ENCODE data around the gene MSANTD7. TPM values are rescaled to one million over a fixed set of nuclear protein-coding genes. Genes with fewer than 3 reads are reported as not detected.
A peak's percentile ranks its signal among the peaks of the same experiment; 100 is the strongest.

Gene MSANTD7
- total and polyA plus RNA-seq, 10 of the 15 experiments (the other 5 are each of a cell fraction or from before 2014, with no cell fraction given), result 3.5 to 22.8 (median 18.5) TPM

GRCh38 chr10:14838582-14839304, 637 bp downstream of the MSANTD7 start:
- intact Hi-C loops (cut with micrococcal nuclease; ENCODE audit: unreplicated experiment), result loop anchor here (5.0 kb wide), 4 partner anchors 39 to 341 kb away; partner anchors contain the start of genes DCLRE1C and SUV39H2
- Histone ChIP-seq H2AFZ (ENCODE audit: control insufficient read depth, low read depth, low read length) (peak overlapping the region; percentile 98), H4K20me1 (ENCODE audit: control insufficient read depth, insufficient read depth) (no peaks in the 10 kb centered on the region), H3K9me3 (replicated peaks; ENCODE audit: control insufficient read depth, insufficient read depth, low read length) (no peaks in the 10 kb centered on the region), H3K27ac (ENCODE audit: control insufficient read depth, insufficient read depth) (peak overlapping the region; percentile 96), H3K27me3 (replicated peaks in 1 of 2; ENCODE audit: control insufficient read depth in 2 of 2, insufficient read depth in 2 of 2, low read length in 1 of 2) (no peaks in the 10 kb centered on the region), H3K4me3 (peak overlapping the region; percentile 92), H3K4me2 (ENCODE audit: control insufficient read depth, insufficient read depth) (peak overlapping the region; percentile 79), H3K36me3 (ENCODE audit: control insufficient read depth in 2 of 2, insufficient read depth in 2 of 2, low read length in 1 of 2) (peaks cover 3 to 20% of the 10 kb centered on the region in 2 experiments), H3K4me1 (ENCODE audit: control insufficient read depth, insufficient read depth, low read length) (peaks cover 7% of the 10 kb centered on the region; the same call in 1 of the 2 replicates), H3K9ac (ENCODE audit: control insufficient read depth, insufficient read depth, low read length) (peak overlapping the region; percentile 99), H3K79me2 (ENCODE audit: control insufficient read depth, insufficient read depth, low read length) (peaks cover 29% of the 10 kb centered on the region)
- ChIA-PET SMC1A (ENCODE audit: uncharacterized antibody, unreplicated experiment) (interaction anchor here (0.8 to 3.7 kb wide), 17 partner anchors 12 to 302 kb away, joined by 3 to 33 read pairs (median 7); partner anchors contain the start of genes DCLRE1C and SUV39H2), RAD21 (ENCODE audit: unreplicated experiment) (interaction anchor here (0.7 to 2.6 kb wide), 23 partner anchors 9 to 341 kb away, joined by 3 to 24 read pairs (median 5); partner anchors contain the start of genes DCLRE1C, MEIG1 and SUV39H2), POLR2A (interaction anchor here (0.8 to 3.4 kb wide), 12 partner anchors 19 to 301 kb away, joined by 3 to 18 read pairs (median 4); partner anchors contain the start of genes DCLRE1C, MEIG1 and SUV39H2), CTCF (interaction anchor here (0.7 to 3.9 kb wide), 13 partner anchors 12 to 339 kb away, joined by 3 to 44 read pairs (median 13); partner anchors contain the start of gene SUV39H2)
- FAIRE-seq (no peak), ATAC-seq (peak; percentile 54), DNase-seq (ENCODE audit: low read depth, low spot score) (no peak)
- TF ChIP-seq POU2F2 (IDR thresholded peaks at IDR 0.05; ENCODE audit: borderline replicate concordance, low read depth, low read length), result no peak
- TF ChIP-seq MXI1 (IDR thresholded peaks at IDR 0.05; ENCODE audit: low read depth, low read length), result 0 out of 2 replicates have a peak, but pooled peaks have one; percentile 22
- no peak for TF ChIP-seq SKIL (IDR thresholded peaks at IDR 0.05; ENCODE audit: low read depth, poor library complexity, severe bottlenecking)
- TF ChIP-seq RELA (IDR thresholded peaks at IDR 0.05; ENCODE audit: borderline replicate concordance, partially characterized antibody), result no peak
- peak; percentile 9; the same call in 1 of the 2 replicates for TF ChIP-seq CREM (IDR thresholded peaks at IDR 0.05; ENCODE audit: low read depth)
- TF ChIP-seq PAX5 (IDR thresholded peaks at IDR 0.05; ENCODE audit: borderline replicate concordance, low read depth, low read length), result no peak
- TF ChIP-seq ZSCAN29 (IDR thresholded peaks at IDR 0.05), result 0 out of 2 replicates have a peak, but pooled peaks have one; percentile 1
- TF ChIP-seq SIN3A (IDR thresholded peaks at IDR 0.05; ENCODE audit: low read depth, low read length), result no peak
- in situ Hi-C loops (cut with MboI), result no loop called here
- WGBS (ENCODE audit: insufficient coverage, insufficient replicate concordance, low lambda C conversion rate, missing lambda C conversion rate), result 1% methylated on average over 42 of the region's 60 CpGs
- BruUV-seq (replicated peaks), result no TSS peak

Measured in GM12878 (cell line).